HEK293T (cell line): ENCODE measurements around the gene GIGYF2.

ENCODE experiments used
- FOXA1 ChIP-seq: fragments of 450-650 bp; IDR thresholded peaks from 2 replicates; pipeline ENCODE4 v1.6.1; 2016; ENCODE audit warnings: mild to moderate bottlenecking
- PKNOX1 ChIP-seq: fragments of 450-650 bp; IDR thresholded peaks from 2 replicates; pipeline ENCODE4 v1.6.1; 2016

DNA sequence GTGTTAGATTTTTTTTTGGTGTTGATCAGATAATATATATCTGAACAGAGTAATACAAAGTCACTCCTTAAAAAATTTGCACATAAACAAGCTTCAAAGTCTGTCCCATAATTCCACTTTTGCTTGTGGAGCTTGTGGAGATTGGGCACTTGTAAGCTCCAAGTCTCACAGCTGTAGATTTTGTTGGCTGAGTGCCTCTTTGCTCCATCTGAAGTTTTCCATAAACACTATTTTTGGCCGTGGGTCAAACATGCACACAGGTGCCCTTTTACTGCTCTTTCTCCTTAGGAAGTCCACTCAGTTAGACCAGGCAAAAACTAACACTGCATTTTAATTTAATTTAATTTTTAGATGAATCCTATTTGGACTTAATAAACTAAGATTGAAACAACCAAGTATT is 82.8 kb downstream of the GIGYF2 start:
- TF ChIP-seq PKNOX1 = no peak
- TF ChIP-seq FOXA1 = no peak
